ENCODE measurements around the gene NAA38.

GRCh38 chr17:7882068-7882467, 24.7 kb upstream of the NAA38 start:
- TF ChIP-seq CTCF (IDR thresholded peaks at IDR 0.05; ENCODE audit: insufficient read depth, low read depth, low read length) (no peak), EZH2 (IDR thresholded peaks at IDR 0.05; ENCODE audit: insufficient read depth, low read length) (no peak)

All from astrocyte (in vitro differentiated cells and primary cell).